GM10248 (cell line): Measurements from ENCODE around the gene ACAP3.

Experiments used
- CTCF ChIA-PET: fragments of 300-600 bp; sonication (Branson Sonifier 250); formaldehyde crosslinking; extraction: SDS; loops from one replicate; lab custom pipeline; 2021; ENCODE audit warnings: antibody characterized with exemption; lab: Yijun Ruan, JAX
- POLR2A ChIA-PET: fragments of 350-650 bp; sonication (Branson Sonifier 250); formaldehyde crosslinking; extraction: SDS; loops from one replicate; lab custom pipeline; 2020; ENCODE audit warnings: antibody characterized with exemption; lab: Yijun Ruan, JAX
- DNase-seq: peaks from one replicate; pipeline ENCODE4 v3.0.0; 2012; ENCODE audit errors: extremely low spot score
- TF ChIP-seq, protein P1 (sequence below): IDR thresholded peaks from 2 replicates; pipeline ENCODE4 v1.5.1; 2012; ENCODE audit warnings: mild to moderate bottlenecking, low read depth; ENCODE audit errors: extremely low read depth, missing control alignments, control extremely low read depth

The ACAP3 gene

DNA sequence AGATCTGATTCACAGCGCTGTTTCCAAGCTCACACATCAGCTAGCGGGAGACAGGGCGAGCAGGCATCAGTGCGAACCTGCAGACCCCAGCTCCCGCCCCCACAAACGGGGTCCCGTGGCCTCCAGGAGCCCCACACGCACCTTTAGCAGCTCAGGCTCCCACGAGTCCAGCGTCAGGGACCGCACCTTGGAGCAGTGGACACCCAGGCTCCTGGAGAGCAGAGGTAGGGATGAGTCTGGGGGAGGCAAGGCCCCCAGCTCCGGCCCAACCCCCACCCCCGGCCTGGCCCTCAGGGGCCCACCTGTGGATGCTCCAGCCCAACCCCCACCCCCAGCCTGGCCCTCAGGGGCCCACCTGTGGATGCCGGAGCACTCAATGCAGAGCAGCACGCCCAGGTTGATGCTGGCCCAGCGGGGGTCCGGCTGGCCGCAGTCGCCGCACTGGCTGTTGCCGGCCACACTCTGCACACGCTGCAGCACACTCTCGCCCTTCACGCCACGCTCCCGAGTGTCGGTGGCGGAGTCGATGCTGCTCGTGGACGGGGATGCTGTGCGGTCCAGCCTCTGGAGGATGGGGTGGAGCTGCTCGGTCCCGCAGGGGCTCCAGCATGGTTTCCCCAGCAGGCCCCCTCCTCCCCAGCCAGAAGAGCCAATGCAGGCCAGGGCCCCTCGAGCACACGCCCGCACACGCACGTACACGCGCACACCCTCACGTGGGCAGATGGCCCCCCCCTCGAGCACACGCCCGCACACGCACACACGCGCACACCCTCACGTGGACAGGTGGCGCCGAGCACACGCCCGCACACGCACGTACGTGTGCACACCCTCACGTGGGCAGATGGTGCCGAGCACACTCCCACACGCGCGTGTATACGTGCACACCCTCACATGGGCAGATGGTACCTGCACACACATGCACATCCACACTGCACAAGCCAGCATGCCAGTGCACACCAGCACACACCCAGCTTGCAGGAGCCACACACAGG lies 11.4 kb downstream of the ACAP3 start:
- TF ChIP-seq, protein P1, sequence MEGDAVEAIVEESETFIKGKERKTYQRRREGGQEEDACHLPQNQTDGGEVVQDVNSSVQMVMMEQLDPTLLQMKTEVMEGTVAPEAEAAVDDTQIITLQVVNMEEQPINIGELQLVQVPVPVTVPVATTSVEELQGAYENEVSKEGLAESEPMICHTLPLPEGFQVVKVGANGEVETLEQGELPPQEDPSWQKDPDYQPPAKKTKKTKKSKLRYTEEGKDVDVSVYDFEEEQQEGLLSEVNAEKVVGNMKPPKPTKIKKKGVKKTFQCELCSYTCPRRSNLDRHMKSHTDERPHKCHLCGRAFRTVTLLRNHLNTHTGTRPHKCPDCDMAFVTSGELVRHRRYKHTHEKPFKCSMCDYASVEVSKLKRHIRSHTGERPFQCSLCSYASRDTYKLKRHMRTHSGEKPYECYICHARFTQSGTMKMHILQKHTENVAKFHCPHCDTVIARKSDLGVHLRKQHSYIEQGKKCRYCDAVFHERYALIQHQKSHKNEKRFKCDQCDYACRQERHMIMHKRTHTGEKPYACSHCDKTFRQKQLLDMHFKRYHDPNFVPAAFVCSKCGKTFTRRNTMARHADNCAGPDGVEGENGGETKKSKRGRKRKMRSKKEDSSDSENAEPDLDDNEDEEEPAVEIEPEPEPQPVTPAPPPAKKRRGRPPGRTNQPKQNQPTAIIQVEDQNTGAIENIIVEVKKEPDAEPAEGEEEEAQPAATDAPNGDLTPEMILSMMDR = no peak
- ChIA-PET CTCF (interaction anchor here (6.6 kb wide), 1 partner anchor 174 kb away, joined by 87 read pairs; no protein-coding TSS in a partner anchor), POLR2A (no interaction called here)

GRCh38 chr1:1295154-1295923 lies 12.4 kb downstream of the ACAP3 start:
- CTCF ChIA-PET = interaction anchor here (1.1 to 6.6 kb wide), 2 partner anchors 173 to 311 kb away, joined by 3 to 87 read pairs; no protein-coding TSS in a partner anchor
- TF ChIP-seq, protein P1 = no peak
- POLR2A ChIA-PET = no interaction called here
- no peak for DNase-seq

More for the DNA sequence above, 11.4 kb downstream of the ACAP3 start:
- no peak for DNase-seq

- TF ChIP-seq, protein P1 = no peak
- POLR2A ChIA-PET = no interaction called here
- DNase-seq = no peak
- CTCF ChIA-PET = interaction anchor here (1.1 to 6.6 kb wide), 2 partner anchors 172 to 310 kb away, joined by 3 to 87 read pairs; no protein-coding TSS in a partner anchor
Measured at GRCh38 chr1:1294250-1294890, 13.4 kb downstream of the ACAP3 start.

DNA sequence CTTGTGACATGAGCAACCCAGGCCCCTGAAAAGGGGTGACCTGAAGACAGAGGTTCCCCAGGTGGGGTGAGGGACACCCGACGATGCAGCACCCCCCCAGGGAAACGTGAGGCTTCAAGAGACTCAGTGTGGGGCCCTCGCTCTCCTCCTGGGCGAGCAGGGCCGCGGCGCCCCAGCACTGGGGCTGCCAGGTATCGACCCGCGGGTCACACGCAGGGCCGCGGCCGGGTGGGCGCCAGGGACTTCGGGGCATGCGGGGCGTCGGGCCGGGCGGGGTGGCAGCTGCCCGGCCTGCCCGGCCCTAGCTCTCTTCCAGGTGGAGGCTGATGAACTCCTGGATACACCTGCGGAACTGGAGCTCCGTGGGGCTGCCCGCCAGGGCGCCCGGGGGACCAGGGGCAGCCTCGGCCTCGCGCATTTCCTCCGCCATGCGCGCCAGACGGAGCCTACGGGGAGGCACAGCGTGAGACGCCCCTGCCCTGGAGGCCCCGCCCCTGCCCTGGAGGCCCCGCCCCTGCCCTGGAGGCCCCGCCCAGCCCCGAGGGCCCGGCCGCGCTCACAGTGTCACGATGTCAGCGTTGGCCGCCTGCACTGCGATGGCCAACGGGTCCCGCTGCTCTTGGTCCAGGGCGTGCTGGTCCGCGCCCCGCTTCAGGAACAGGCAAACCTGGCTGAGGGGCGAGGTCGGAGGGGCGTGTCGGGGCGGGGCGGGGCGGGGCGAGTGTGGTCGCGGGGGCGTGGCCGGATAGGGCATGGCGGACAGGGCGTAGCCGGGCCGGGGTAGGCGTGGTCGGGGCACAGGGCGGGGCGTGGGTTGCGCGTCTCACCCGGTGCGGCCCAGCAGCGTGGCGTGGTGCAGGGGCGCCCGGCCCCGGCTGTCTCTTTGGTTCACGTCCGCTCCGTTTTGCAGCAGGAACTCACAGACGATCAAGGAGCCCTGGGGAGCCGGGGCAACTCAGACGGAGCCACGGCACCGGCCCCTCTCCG lies 14.2 kb downstream of the ACAP3 start:
- ChIA-PET CTCF (interaction anchor here (6.6 kb wide), 1 partner anchor 171 kb away, joined by 87 read pairs; no protein-coding TSS in a partner anchor), POLR2A (no interaction called here)
- TF ChIP-seq, protein P1 = no peak
- DNase-seq = no peak

DNA sequence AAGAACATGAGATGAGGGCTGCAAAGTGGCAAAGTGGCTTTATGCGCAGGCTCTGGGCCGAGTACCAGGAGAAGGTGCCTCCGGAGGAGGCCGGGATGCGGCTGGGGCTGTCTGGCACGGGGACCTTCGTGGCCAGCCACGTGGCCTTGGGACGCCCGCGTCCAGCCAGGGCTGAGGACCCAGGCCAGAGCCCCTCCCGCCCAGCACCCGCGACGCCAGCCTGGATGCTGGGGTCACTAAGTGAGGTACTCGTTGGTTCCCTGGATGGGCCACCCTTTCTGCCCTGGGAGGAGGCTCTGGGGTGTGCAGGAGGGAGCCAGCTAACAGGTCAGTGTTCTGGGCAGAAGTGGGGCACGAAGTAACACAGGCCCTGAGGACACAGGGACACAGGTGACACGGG lies 14.9 kb downstream of the ACAP3 start:
- TF ChIP-seq, protein P1 = no peak
- POLR2A ChIA-PET = no interaction called here
- no peak for DNase-seq
- CTCF ChIA-PET = interaction anchor here (0.9 to 6.6 kb wide), 7 partner anchors 11 to 261 kb away, joined by 3 to 87 read pairs (median 5); no protein-coding TSS in a partner anchor
